ENCODE results near the gene KCNJ15.

The KCNJ15 gene

GRCh38 chr21:38293765-38294164 lies 37.0 kb downstream of the KCNJ15 start:
- no peak for DNase-seq (ENCODE audit: low spot score)
- no peak for TF ChIP-seq CTCF (IDR thresholded peaks at IDR 0.05; ENCODE audit: extremely low read depth, missing control alignments)

- DNase-seq (ENCODE audit: low spot score): no peak
- TF ChIP-seq CTCF (IDR thresholded peaks at IDR 0.05; ENCODE audit: extremely low read depth, missing control alignments): no peak
Observed at GRCh38 chr21:38294609-38295008, 37.8 kb downstream of the KCNJ15 start.

GRCh38 chr21:38295997-38296764 lies 39.4 kb downstream of the KCNJ15 start:
- no peak for TF ChIP-seq CTCF (IDR thresholded peaks at IDR 0.05; ENCODE audit: extremely low read depth, missing control alignments)
- no peak for DNase-seq (ENCODE audit: low spot score)

GRCh38 chr21:38297194-38297631 lies 40.4 kb downstream of the KCNJ15 start:
- DNase-seq (ENCODE audit: low spot score): no peak
- TF ChIP-seq CTCF (IDR thresholded peaks at IDR 0.05; ENCODE audit: extremely low read depth, missing control alignments): no peak

GRCh38 chr21:38297871-38298270 lies 41.1 kb downstream of the KCNJ15 start:
- no peak for DNase-seq (ENCODE audit: low spot score)
- TF ChIP-seq CTCF (IDR thresholded peaks at IDR 0.05; ENCODE audit: extremely low read depth, missing control alignments): no peak

- no peak for TF ChIP-seq CTCF (IDR thresholded peaks at IDR 0.05; ENCODE audit: extremely low read depth, missing control alignments)
- no peak for DNase-seq (ENCODE audit: low spot score)
Observed at GRCh38 chr21:38298832-38299231, 42.0 kb downstream of the KCNJ15 start.

GRCh38 chr21:38299671-38300070 lies 42.9 kb downstream of the KCNJ15 start:
- no peak for DNase-seq (ENCODE audit: low spot score)
- TF ChIP-seq CTCF (IDR thresholded peaks at IDR 0.05; ENCODE audit: extremely low read depth, missing control alignments): no peak

Measured in GM20000 (cell line).